Fibroblast of the conjunctiva (primary cell): ENCODE results near the gene KLK4.
"Not testable (repeated sequence)": the region's sequence is repeated elsewhere in the genome, so short reads cannot be mapped to it uniquely, and the experiment has no call there.

Source experiments
- DNase-seq: peaks from one replicate; pipeline ENCODE4 v3.0.0-alpha.2; 2010; ENCODE audit warnings: low read depth

KLK4 gene

DNA sequence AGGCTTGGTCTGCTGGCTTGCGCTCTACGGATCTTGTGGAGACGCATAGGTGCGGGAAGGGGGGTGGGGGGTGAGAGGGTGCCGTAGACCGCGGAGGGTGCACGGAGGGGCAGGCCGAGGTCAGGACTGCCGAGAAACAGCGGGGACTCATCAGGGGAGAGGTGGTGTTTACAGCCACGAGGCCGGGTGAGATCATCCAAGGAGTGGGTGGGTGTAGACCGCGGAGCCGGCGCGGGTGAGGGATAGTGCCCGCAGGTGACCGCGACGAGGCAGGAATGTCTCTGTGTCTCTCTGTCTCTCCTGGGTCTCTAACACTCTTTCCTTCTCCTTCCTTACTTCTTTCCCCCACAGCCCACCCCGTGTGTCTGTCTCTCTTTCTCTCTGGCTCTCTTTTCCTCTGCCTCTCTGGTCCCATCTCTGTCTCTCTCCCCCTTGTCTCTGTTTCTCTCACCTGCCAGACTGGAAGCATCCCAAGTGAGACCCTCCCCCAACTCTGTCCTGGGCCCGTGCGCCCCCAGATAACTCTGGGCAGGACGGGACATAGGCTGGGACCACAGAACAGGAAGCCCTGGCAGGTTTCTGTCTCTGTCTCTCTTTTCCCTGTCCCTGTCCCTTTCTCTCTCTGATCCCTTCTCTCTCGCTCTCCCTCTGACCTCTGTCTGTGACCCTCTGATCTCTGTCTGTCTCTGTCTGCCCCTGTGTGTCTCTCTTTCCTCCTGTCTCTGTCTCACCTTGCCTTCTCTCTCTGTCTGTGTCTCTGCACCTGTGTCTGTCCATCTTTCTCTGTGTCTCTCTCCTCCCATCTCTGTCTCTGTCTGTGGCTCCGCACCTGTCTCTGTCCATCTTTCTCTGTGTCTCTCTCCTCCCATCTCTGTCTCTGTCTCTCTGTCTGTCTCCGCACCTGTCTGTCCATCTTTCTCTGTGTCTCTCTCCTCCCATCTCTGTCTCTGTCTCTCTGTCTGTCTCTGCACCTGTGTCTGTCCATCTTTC lies 1.8 kb upstream of the KLK4 start:
- DNase-seq, result no peak

DNA sequence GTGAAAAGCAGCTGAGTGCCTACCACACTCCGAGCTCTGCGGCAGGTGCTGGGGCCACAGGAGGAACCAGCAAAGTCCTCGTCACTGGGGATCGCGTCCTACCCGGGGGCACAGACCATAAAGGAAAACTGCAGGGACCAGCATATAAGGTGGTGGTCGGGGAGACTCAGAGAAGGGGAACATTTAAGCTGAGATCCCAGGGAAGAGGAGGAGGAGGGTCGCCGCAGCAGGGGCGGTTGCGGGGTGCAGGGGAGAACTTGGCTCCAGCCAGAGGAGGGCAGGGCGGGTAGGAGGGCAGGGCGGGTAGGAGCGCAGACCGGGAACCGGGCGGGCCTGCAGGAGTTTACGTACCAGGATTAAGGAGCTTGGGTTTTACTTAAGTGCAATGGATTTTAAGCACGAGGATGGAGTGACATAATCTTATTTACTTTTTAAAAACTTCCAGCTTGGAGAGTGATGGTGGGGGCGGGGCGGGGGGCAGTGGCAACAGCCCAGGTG lies 956 bp upstream of the KLK4 start:
- no peak for DNase-seq

DNA sequence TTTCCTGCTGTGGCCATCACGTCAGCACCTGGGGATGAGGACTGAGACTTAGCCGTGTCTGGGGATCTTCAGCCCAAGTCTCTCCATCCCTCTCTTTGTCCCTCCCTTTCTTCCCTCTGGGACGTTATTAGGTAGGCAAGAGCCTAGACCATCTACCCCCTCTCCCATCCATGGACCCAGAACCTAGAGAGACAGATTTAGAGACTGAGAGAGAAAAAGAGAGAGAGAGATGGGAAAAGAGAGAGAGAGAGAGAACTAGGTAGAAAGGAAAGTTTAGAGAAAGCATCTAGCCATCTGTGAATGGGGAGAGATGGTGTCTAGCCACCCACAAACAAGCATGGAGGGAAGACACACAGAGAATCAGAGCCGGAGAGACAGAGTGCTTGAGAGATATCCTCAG lies 473 bp downstream of the KLK4 start:
- no peak for DNase-seq

DNA sequence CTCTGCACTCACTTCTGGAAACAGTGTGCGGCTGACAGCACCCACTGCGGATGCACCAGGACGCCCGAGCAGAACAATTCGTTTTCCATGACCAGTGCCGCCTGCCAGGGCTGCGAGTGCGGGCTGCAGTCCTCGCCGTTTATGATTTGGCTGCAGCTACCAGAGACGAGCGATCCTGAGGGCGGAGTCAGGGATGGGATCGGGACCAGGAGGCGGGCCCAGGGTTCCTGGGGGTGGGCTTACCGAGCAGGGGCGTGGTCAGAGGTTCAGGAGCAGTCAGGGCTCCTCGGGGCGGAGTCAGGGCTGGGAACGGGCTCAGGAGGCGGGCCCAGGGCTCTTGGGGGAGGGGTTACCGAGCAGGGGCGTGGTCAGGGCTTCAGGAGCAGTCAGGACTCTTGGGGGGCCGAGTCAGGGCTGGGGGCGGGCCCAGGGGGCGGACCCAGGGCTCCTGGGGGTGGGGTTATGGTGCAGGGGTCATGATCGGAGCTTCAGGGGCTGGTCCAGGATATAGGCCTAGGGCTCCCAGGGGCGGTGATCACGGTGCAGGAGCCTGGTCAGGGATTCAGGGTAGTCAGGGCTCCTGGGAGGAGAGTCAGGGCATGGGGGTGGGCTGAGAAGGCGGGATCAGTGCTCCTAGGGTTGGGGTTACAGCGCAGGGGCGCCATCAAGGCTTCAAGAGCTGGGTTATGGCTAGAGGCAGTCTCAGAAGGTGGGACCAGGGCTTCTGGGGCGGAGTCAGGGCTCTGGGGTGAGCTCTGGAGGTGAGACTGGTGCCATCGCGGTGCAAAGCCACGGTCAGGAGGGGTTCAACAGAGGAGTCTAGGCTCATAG lies 1.7 kb downstream of the KLK4 start:
- no peak for DNase-seq

DNA sequence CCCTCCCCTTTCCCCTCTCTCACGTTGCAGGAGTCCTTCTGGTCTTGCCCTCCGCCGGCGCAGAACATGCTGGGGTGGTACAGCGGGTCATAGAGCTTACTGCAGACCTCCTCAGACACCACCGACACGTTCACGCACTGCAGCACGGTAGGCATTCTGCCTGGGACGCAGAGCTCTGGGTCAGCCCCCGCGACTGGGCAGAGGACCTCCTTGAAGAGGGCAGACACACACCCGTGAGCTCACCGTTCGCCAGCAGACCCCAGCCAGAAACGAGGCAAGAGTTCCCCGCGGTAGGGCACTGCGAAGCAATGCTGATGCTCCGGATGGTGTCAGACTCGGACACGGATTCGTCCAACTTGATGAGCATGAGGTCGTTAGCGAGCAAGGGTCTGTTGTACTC lies 2.9 kb downstream of the KLK4 start:
- no peak for DNase-seq

DNA sequence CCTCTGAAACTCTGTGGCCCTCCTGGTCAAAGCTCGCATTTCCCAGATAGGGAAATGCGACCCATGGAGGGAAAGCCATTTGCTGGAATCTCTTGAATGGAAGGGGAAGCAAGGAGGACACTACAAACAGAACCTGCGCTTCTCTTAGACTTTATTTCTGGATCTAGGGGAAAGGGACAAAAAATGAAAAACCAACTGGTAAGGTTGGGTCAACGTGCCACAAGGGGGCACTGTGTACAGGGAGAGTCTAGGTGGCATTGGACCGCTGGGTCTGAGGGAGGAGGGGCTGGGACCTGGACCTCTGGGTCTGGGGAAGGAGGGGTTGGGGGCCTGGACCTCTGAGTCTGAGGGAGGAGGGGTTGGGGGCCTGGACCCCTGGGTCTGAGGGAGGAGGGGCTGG lies 5.0 kb downstream of the KLK4 start:
- no peak for DNase-seq

DNA sequence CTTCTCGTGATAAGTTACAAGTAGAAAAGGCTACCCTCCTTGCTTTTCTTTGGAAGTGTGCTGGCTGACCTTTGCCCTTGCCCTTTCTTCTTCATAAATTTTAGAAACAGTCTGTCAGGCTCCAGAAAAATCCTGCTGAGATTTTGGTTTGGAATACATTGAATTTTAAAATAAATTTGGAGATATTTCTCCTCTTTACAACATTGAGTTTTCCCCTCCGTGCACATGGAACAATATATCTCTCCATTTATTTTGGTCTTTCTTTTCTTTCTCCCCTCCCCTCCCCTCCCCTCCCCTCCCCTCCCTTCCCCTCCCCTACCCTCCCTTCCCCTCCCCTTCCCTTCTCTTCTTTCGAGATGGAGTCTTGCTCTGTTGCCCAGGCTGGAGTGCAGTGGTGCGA lies 8.6 kb downstream of the KLK4 start:
- DNase-seq, result no peak

DNA sequence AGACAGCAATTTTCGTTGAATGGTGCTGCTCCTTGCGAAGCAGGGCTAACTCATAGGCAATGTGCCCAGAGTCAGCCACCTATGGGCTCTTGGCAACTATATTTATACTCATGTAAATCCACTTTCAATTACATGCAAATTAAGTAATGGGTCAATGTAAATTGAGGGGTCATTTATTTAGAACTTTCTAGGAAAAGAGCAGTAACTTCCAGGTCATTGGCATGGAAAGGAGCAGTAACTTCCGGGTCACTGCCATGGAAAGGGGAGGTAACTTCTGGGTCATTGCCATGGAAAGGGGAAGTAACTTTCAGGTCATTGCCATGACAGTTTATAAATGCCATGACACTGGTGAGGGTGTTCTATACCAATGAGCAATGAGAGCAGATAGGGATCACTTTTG lies 11.6 kb downstream of the KLK4 start:
- DNase-seq, result no peak

DNA sequence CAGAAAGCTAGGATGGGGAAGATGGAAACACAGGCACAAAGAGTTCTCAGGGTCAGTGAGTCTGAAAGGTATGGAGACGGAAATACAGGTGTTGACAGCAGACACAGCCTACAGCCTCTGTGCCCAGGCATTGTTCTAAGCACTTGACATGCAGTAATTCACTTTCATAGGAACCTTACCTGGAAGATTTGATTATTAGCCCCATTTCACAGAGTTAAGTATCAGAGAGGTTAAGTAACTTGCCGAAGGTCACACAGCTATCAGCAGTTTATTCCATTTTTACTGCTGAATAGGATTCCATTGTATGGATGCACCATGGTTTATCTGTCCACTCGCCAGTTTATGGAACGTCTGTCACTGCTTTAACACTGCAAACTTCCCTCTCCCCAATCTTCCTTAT lies 13.2 kb downstream of the KLK4 start:
- no peak for DNase-seq

DNA sequence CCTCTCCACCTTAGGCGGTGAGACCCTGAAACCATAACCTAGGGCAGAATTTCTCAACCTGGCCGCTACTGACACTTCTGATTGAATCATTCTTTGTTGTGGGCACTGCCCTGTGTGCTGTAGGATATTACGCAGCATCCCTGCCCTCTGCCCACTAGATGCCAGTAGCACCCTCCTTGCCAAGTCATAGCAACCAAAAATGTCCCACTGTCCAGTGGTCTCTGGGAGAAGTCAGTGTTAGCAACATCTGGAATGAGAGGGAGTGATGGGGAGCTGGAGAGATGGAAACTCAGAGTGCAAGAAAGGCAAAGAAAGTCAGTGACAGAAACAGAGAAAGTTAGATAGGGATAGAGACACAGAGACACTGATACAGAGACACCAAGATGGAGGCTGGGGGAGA lies 13.6 kb downstream of the KLK4 start:
- DNase-seq, result no peak

DNA sequence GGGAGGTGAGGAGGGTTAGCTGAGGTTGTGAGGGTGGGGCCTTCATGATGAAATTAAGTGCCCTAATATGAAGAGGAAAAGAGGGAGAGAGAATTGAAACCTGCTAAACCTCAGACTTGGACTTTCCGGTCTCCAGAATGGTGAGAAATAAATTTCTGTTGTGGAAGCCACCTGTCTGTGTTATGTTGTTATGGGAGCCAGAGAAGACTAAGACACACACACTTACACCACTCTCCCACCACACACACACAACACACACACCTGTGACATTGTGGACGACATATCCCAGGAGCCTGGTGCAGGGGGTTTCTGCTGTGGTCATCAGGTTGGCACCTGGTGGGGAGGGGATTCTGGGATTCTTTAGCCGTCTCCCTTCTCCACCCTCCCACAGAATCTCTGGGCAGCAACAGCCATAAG lies 14.0 kb downstream of the KLK4 start:
- no peak for DNase-seq

DNA sequence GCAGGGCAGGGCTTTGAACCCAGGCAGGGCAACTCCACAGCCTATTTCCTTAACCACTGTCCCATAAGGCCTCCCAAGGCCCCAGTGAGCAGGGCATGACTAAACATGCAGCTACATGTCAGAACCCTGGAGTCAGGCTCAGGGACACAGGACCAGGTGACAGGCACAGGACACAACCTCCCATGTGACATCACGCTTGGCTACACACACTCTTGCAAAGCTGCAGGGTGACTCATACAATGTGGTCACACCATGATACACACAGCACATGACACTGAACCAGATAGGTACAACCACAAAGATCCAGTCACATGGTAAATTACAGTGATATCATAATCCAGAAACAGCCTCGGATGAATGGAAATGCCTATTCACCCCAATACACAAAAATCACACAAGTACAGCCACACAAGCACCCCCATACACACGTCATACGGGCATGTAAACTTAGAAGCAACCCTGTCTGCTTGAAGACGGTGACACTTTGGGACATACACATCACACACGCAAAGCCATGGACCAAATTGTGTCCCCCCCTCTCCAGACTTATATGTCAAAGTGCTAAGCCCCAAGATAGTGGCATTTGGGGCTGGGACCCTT lies 14.5 kb downstream of the KLK4 start:
- DNase-seq, result no peak

DNA sequence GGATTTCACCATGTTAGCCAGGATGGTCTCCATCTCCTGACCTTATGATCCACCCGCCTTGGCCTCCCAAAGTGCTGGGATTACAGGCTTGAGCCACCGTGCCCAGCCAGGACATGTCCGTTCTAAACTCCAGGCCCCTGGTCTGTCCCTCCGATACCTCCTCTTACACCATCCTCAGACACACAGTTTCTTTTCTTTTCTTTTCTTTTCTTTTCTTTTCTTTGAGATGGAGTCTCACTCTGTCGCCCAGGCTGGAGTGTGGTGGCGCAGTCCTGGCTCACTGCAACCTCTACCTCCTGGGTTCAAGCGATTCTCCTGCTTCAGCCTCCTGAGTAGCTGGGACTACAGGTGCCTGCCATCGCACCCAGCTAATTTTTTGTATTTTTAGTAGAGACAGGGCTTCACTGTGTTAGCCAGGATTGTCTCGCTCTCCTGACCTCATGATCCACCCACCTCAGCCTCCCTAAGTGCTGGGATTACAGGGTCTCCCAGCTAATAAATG lies 15.1 kb downstream of the KLK4 start:
- not testable (repeated sequence) for DNase-seq

DNA sequence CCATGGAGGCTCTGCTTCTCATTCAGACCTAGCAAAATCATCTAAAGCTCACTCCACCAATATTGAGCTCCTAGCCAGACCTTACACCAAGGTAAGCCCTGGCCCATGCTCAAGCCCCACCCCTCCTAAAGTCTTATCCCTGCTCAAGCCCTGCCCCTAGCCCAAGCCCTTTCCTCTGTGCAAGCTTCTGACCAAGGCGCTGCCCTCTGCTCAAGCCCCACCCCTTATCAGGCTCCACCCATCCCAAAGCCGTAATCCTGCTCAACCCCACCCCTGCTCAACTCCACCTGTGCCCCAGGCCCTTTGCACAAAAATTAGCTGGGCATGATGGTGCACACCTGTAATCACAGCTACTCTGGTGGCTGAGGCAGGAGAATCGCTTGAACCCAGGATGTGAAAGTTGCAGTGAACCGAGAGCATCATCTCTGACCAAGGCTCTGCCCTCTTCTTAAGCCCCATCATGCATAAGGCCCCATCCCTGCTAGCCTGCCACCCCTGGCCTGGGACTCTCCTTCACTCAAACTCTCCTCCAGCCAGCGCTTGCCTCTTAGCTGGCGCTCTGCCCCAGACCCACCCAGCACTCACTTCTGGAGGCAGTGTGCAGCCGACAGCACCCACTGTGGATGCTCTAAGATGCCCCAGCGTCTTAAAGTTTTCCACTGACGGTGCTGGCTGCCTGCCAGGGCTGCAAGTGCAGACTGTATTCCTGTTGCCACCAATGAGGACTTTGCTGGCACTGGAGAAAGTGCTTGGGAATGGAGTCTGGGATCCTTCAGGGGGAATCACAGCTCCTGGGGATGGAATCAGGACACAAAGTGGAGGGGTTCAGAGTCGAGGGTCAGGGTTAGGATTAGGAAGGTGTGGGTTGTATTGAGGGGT lies 16.5 kb downstream of the KLK4 start:
- no peak for DNase-seq

DNA sequence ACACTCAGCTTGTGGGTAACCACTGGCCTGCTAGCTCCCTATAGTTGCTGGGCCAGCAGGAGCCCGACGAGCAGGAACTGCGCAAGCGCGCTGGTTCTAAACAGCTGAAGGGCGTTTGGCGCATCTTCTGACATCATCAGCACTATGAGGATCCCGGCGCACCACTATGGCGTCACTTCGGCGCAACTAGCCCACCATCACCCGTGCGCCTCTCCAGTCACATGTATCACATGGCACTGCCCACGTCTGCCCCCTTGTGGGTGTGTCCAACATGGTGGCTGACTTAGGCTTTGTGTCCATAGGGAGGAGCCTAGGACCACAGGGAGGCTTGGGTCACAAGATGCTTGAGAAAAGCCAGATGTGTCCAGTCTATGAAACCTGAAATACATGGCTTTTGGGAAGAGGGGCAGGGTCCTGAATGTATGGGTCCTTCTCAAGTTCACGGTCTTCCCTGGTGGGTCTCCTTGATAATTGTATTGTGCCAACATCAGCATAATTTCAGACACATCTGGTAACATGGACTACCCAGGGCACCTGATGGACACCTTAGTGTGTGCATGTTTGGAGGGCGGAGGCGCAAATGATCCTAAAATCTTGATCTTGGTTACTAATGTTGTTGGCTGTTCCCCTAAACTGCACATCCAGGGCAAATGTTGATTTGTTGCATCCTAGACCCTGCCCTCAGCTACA lies 18.0 kb downstream of the KLK4 start:
- DNase-seq, result no peak

DNA sequence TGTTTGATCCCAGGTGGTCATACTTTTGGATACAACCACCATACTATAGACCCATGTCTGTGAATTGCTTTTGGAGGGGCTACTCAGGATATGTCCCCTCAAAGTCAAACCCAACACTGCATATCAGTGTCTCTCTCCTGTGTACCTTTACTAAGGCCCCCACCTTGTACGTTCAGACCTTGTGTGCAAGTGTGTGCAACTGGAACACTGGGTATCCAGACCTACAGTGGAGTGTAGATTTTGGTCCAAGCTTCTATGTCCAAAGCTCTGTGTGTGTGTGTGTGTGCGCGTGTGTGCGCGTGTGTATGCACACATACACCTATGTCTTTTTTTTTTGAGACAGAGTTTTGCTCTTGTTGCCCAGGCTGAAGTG lies 20.0 kb downstream of the KLK4 start:
- DNase-seq, result no peak

DNA sequence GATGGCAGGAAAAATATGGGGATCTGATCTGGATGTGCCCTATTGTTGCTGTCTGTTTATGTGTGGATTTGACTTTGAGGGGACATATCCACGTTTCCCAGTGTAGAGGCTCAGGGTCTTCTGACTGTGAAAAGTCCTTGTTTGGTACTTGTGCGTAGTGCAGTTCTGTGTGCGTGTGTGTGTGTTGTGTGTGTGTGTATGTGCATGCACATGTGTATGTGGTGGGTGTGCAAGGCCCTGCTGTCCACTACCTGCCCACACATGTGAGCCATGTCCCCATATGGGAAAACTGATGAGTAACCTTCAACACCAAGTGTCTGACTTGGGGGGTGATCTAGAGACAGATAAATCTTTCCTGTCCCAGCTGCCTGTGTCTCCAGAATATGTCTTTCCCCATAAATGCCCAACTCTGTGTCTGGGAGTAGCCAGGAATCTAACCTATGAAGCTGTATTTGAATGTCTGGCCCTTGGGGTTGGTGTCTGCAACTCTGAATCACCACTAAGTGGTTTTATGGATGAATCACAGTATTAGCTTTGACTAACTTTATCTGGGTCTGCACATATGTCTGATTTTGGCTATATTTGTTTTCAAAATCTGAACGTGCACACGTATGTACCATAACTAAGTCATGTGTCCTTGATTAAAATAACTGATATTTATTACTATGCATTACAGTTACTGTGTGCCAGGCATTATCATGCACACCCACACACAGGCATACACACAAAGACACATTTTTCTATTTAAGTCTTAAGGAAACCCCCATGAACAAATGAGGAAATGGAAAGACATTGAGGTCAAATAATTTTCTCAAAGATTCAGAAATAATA lies 20.6 kb downstream of the KLK4 start:
- no peak for DNase-seq

DNA sequence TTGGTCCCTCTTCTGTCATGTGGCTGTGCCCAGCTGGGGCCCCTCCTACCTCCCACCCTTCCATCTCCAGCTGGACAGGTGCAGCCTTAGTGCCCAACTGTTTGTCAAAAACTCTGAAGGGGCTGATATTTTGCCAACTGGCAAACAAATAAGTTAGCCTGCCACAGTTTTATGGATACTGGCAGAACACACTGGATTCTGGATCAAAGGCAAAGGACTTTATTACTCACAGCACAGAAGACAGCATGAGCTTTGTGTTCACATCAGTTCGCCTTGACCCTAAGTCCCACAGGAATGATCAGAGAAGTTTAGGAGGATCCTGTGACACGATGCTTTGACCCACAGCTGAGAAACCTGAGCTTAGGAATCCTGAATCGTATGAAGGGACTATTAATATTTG lies 21.6 kb downstream of the KLK4 start:
- DNase-seq, result no peak

DNA sequence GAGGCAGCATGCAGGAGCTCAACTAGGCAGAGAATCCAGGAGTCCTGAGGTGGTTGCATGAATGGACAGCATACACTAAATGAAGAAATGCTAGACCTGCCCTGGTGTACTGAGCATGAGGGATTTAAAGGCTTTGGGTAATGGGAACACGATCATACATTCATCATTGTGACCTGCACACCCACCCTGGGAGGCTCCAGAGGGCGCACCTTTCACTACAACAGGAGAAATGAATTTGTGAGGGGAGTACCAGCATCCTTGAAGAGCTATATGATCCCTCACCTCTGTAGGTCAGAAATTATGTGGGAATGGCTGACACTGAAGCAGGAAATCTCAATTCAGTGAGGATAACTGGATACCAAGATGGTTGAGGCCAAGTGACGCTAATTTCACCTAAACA lies 29.0 kb downstream of the KLK4 start:
- DNase-seq, result no peak

DNA sequence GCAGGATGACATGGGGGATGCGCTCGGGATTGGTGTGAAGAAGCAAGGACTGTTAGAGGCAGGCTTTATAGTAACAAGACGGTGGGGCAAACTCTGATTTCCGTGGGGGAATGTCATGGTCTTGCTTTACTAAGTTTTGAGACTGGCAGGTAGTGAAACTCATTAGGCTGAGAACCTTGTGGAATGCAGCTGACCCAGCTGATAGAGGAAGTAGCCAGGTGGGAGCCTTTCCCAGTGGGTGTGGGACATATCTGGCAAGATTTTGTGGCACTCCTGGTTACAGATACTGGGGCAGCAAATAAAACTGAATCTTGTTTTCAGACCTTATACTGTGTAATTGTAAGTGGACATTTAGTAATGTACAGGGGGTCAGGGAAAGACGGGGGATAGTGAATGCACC lies 31.0 kb downstream of the KLK4 start:
- no peak for DNase-seq
